Osteoblast (primary cell): ENCODE data around the gene APPBP2. TPM values are rescaled to one million over a fixed set of nuclear protein-coding genes. Genes with fewer than 3 reads are reported as not detected.

Source experiments
- DNase-seq: peaks from one replicate; pipeline ENCODE4 v3.0.0; 2011; ENCODE audit warnings: low spot score, mixed read lengths; ENCODE audit not compliant: insufficient read length; ENCODE audit errors: missing footprints
- H2AFZ ChIP-seq: 2 replicates; pipeline ENCODE4 v1.6.0; 2011; ENCODE audit warnings: mild to moderate bottlenecking, low read length
- H3K27ac ChIP-seq: 2 replicates; pipeline ENCODE4 v1.5.1; 2011; ENCODE audit warnings: mild to moderate bottlenecking, low read depth, low read length, moderate library complexity
- H3K27me3 ChIP-seq: 2 replicates; pipeline ENCODE4 v1.6.0; 2012; ENCODE audit warnings: mild to moderate bottlenecking, control low read depth, inconsistent platforms, low read length, moderate library complexity; ENCODE audit not compliant: insufficient read depth
- H3K36me3 ChIP-seq: 2 replicates; pipeline ENCODE4 v1.5.1; 2011; ENCODE audit warnings: mild to moderate bottlenecking, low read length, control low read depth, moderate library complexity; ENCODE audit not compliant: insufficient read depth
- H3K4me1 ChIP-seq: 2 replicates; pipeline ENCODE4 v1.5.1; 2011; ENCODE audit warnings: mild to moderate bottlenecking, low read length, control low read depth, moderate library complexity; ENCODE audit not compliant: insufficient read depth
- H3K4me2 ChIP-seq: 2 replicates; pipeline ENCODE4 v1.6.0; 2011; ENCODE audit warnings: mild to moderate bottlenecking, low read length; ENCODE audit not compliant: insufficient read depth
- H3K4me3 ChIP-seq: fragments of 200-600 bp; sonication (generic); 3 replicates; pipeline ENCODE4 v1.5.1; 2012; ENCODE audit warnings: mild to moderate bottlenecking, low read length, inconsistent platforms; ENCODE audit not compliant: insufficient read depth
- H3K79me2 ChIP-seq: 2 replicates; pipeline ENCODE4 v1.6.0; 2012; ENCODE audit warnings: mild to moderate bottlenecking, low read length, control low read depth, inconsistent platforms; ENCODE audit not compliant: insufficient read depth
- H3K9me3 ChIP-seq: 2 replicates; pipeline ENCODE4 v1.5.1; 2011; ENCODE audit warnings: low read depth, low read length, control low read depth
- H4K20me1 ChIP-seq: 2 replicates; pipeline ENCODE4 v1.6.0; 2012; ENCODE audit warnings: mild to moderate bottlenecking, low read length, control low read depth; ENCODE audit not compliant: insufficient read depth
- total RNA-seq: library from RNA; depleted of rRNA; stranded (reverse); fragments of >200 nt; gene quantifications from 2 replicates; pipeline ENCODE4 v1.2.3, GENCODE V29; 2012
- TF ChIP-seq, protein P1 (sequence below): IDR thresholded peaks from 2 replicates; pipeline ENCODE4 v1.5.1; 2011; ENCODE audit warnings: mild to moderate bottlenecking, low read depth, low read length, moderate library complexity; ENCODE audit errors: extremely low read depth

The APPBP2 gene
- total RNA-seq, 1 donor: 49.9 TPM

DNA sequence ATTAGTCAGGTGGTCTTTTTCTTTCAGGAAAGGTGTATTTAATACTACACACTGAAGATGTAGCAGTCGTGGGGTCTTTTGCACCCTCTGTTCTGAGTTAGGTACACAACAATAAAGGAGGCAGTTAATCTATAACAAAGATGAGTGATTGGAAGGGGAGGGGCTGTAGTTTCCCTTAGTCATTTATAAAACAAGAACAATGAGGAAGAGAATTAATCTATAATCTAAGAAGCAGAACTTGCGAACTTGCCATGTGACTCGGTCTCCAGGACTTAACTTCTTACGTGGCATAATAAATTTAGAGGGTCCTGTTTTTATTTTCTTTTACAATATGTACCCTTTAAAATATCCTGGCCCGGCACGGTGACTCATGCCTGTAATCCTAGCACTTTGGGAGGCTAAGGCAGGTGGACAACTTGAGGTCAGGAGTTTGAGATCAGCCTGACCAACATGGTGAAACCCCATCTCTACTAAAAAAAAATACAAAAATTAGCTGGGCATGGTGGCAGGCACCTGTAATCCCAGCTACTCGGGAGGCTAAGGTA lies 8.6 kb upstream of the APPBP2 start:
- no peaks in the 10 kb centered on the region for H4K20me1 ChIP-seq
- no peak overlapping the region for H2AFZ ChIP-seq
- no peaks in the 10 kb centered on the region for H3K9me3 ChIP-seq
- no peaks in the 10 kb centered on the region for H3K27me3 ChIP-seq
- no peak overlapping the region for H3K27ac ChIP-seq
- H3K4me1 ChIP-seq: peaks cover 12% of the 10 kb centered on the region
- H3K4me3 ChIP-seq: no peak overlapping the region
- no peak for DNase-seq
- no peak overlapping the region for H3K4me2 ChIP-seq
- H3K36me3 ChIP-seq: no peaks in the 10 kb centered on the region
- H3K79me2 ChIP-seq: no peaks in the 10 kb centered on the region
- TF ChIP-seq, protein P1, sequence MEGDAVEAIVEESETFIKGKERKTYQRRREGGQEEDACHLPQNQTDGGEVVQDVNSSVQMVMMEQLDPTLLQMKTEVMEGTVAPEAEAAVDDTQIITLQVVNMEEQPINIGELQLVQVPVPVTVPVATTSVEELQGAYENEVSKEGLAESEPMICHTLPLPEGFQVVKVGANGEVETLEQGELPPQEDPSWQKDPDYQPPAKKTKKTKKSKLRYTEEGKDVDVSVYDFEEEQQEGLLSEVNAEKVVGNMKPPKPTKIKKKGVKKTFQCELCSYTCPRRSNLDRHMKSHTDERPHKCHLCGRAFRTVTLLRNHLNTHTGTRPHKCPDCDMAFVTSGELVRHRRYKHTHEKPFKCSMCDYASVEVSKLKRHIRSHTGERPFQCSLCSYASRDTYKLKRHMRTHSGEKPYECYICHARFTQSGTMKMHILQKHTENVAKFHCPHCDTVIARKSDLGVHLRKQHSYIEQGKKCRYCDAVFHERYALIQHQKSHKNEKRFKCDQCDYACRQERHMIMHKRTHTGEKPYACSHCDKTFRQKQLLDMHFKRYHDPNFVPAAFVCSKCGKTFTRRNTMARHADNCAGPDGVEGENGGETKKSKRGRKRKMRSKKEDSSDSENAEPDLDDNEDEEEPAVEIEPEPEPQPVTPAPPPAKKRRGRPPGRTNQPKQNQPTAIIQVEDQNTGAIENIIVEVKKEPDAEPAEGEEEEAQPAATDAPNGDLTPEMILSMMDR: no peak

DNA sequence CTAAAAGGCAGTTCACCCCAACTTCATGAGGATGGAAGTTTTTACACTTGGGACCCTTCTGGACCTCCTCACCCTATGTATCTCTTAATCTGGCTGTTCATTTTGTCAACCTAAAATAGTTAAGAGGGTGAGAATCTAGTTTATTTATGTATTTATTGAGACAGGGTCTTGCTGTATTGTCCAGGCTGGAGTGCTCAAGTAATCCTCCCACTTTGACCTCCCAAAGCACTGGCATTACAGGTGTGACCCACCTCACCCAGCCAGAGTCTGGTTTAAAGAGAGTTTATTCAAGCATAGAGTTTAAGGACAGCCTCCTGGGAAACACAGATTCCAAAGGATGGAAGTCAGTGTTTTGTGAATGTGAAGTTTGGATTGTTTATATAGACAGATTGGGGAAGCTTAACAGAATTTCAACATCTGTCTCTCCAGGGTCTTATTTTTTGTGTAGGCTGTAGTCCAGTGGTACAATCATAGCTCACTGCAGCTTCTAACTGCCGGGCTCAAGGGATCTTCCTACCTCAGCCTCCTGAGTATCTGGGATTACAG lies 8.0 kb upstream of the APPBP2 start:
- Histone ChIP-seq H3K27ac (no peak overlapping the region), H3K4me1 (peaks cover 12% of the 10 kb centered on the region), H3K27me3 (no peaks in the 10 kb centered on the region), H3K4me3 (no peak overlapping the region), H4K20me1 (no peaks in the 10 kb centered on the region), H3K4me2 (no peak overlapping the region), H3K36me3 (no peaks in the 10 kb centered on the region), H2AFZ (no peak overlapping the region), H3K79me2 (no peaks in the 10 kb centered on the region), H3K9me3 (no peaks in the 10 kb centered on the region)
- peak; percentile 66 for DNase-seq
- TF ChIP-seq, protein P1: no peak

DNA sequence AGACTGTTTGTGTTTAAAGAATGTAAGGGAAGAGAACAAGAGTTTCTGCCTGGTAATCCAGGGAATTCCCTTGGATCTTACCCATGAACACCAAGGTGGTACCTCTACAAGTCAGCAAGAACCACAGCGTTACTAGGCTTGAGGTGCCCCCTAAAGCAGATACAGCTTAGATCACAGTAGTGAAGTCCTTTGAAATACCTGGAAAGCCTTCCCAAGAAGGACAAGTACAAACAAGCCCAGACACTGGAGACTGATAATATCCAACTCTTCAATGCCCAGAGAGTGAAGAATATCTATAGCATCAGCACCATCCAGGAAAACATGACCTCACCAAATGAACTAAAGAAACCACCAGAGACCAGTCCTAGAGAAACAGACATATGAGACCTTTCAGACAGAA lies 3.8 kb upstream of the APPBP2 start:
- H3K27ac ChIP-seq: no peak overlapping the region
- TF ChIP-seq, protein P1: no peak
- H3K4me2 ChIP-seq: no peak overlapping the region
- H3K27me3 ChIP-seq: no peaks in the 10 kb centered on the region
- H3K36me3 ChIP-seq: no peaks in the 10 kb centered on the region
- no peaks in the 10 kb centered on the region for H3K9me3 ChIP-seq
- H3K4me3 ChIP-seq: no peak overlapping the region
- no peak overlapping the region for H2AFZ ChIP-seq
- H3K79me2 ChIP-seq: peaks cover 21% of the 10 kb centered on the region
- DNase-seq: no peak
- H4K20me1 ChIP-seq: peaks cover 2% of the 10 kb centered on the region
- peaks cover 12% of the 10 kb centered on the region for H3K4me1 ChIP-seq

DNA sequence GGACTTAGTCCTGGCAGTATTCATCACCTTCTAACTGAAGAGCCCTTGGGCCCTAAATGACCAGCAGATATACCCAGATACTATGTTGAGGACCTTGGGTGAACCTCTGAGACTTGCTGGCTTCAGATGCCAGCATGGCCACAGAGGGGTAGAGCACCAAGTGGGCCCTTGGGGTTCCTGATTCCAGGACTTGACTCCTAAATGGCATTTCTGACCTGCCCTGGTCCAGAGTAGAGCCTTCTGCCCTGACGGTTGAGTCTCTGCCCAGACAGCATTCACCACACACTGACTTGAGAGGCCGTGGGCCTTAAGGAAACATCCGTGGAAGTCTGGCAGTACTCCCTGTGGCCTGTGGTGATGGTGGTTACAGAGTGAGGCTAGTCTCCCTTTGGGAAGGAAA lies 2.8 kb upstream of the APPBP2 start:
- Histone ChIP-seq H3K79me2 (peaks cover 31% of the 10 kb centered on the region), H3K27ac (no peak overlapping the region), H3K9me3 (no peaks in the 10 kb centered on the region), H3K4me3 (no peak overlapping the region), H3K4me1 (peaks cover 11% of the 10 kb centered on the region), H3K27me3 (no peaks in the 10 kb centered on the region), H2AFZ (peak overlapping the region; percentile 26), H3K4me2 (no peak overlapping the region), H4K20me1 (peaks cover 12% of the 10 kb centered on the region), H3K36me3 (no peaks in the 10 kb centered on the region)
- TF ChIP-seq, protein P1: no peak
- no peak for DNase-seq
